Transverse colon (tissue), 4 donors: ENCODE data around the gene LEKR1. TPM values are rescaled to one million over a fixed set of nuclear protein-coding genes. Genes with fewer than 3 reads are reported as not detected.

Experiments
- DNase-seq: peaks from one replicate; pipeline ENCODE4 v3.0.0-alpha.2; 2019
- H3K27ac ChIP-seq, 4 donors: fragments of 200-600 bp; sonication (generic); 2 replicates each; pipeline ENCODE4 v1.5.1; 2016 to 2018; ENCODE audit warnings: inconsistent platforms in 4 of 4
- H3K27me3 ChIP-seq: fragments of 200-600 bp; sonication (generic); 2 replicates; pipeline ENCODE4 v1.5.1; 2017; ENCODE audit warnings: inconsistent platforms
- H3K36me3 ChIP-seq, 4 donors: fragments of 200-600 bp; sonication (generic); 2 replicates each; pipeline ENCODE4 v1.5.1; 2017 to 2019; ENCODE audit warnings: inconsistent platforms in 4 of 4
- H3K4me1 ChIP-seq, 4 donors: fragments of 200-600 bp; sonication (generic); 2 replicates each; pipeline ENCODE4 v1.5.1; 2017 to 2020; ENCODE audit warnings: inconsistent platforms in 4 of 4
- H3K4me3 ChIP-seq, 4 donors: fragments of 200-600 bp; sonication (generic); 1 replicate in 1 of 4; 2 replicates in 3 of 4; pipeline versions ENCODE4 v1.5.1 to v1.6.1; 2017 to 2019; ENCODE audit warnings: inconsistent platforms in 4 of 4
- H3K9me3 ChIP-seq, 2 donors: fragments of 200-600 bp; sonication (generic); 2 replicates each; pipeline ENCODE4 v1.5.1; 2017 to 2019; ENCODE audit warnings: inconsistent platforms in 2 of 2
- EP300 ChIP-seq: sonication (generic); formaldehyde crosslinking; IDR thresholded peaks from one replicate; pipeline ENCODE4 v1.6.1; 2017; ENCODE audit warnings: antibody characterized with exemption, low read depth
- POLR2A ChIP-seq: fragments of 450-650 bp; IDR thresholded peaks from one replicate; pipeline ENCODE4 v1.6.1; 2016; ENCODE audit warnings: antibody characterized with exemption, mild to moderate bottlenecking, moderate library complexity
- POLR2AphosphoS5 ChIP-seq, 3 donors: sonication (generic); formaldehyde crosslinking; IDR thresholded peaks; one replicate each; pipeline ENCODE4 v1.6.1; 2016; ENCODE audit warnings: antibody characterized with exemption in 3 of 3
- WGBS, 2 donors: methylation state at CpG; one replicate each; pipeline ENCODE4 v1.1.5; 2018; ENCODE audit warnings: low coverage in 1 of 2; 5-methylcytosine and 5-hydroxymethylcytosine counted together
- in situ Hi-C, 4 donors: fragments of 200-750 bp; cut with MboI; loops; one replicate each; pipeline versions ENCODE4 v1.15.0 to v1.15.1; 2017; ENCODE audit warnings: low sequenced_read_pairs in 3 of 4, low pct_ligation_motif_present in 1 of 4, low pct_unique_long_range_greater_than_20kb in 1 of 4
- intact Hi-C: fragments of 100-400 bp; cut with DNase I; formaldehyde crosslinking; loops from one replicate; pipeline ENCODE4 v1.15.1; 2023; ENCODE audit warnings: low total_unique reads
- total RNA-seq, 4 donors: library from RNA; depleted of rRNA; stranded (reverse); fragments of >200 nt; gene quantifications; one replicate each; pipeline ENCODE4 v1.1.0, GENCODE V29; 2016
- TF ChIP-seq, protein P1 (sequence below), 5 experiments: fragments of 200-600 bp in 3 of 5; fragments of 450-650 bp in 2 of 5; sonication (generic) in 3 of 5; IDR thresholded peaks; 1 replicate in 2 of 5; 2 replicates in 3 of 5; pipeline ENCODE4 v1.5.1; 2016 to 2017; ENCODE audit warnings: antibody characterized with exemption in 5 of 5, inconsistent platforms in 3 of 5, mild to moderate bottlenecking in 2 of 5, moderate library complexity in 1 of 5

The LEKR1 gene
- total RNA-seq, 4 donors from 2014 or later: 0.40 to 3.3 (median 0.96) TPM; not detected in 1

GRCh38 chr3:156782921-156783320 lies 43.2 kb upstream of the LEKR1 start:
- intact Hi-C loops: no loop called here
- H3K4me3 ChIP-seq: no peak overlapping the region
- no peaks in the 10 kb centered on the region for H3K9me3 ChIP-seq
- H3K4me1 ChIP-seq: no peaks in the 10 kb centered on the region
- in situ Hi-C loops: no loop called here
- TF ChIP-seq, protein P1, sequence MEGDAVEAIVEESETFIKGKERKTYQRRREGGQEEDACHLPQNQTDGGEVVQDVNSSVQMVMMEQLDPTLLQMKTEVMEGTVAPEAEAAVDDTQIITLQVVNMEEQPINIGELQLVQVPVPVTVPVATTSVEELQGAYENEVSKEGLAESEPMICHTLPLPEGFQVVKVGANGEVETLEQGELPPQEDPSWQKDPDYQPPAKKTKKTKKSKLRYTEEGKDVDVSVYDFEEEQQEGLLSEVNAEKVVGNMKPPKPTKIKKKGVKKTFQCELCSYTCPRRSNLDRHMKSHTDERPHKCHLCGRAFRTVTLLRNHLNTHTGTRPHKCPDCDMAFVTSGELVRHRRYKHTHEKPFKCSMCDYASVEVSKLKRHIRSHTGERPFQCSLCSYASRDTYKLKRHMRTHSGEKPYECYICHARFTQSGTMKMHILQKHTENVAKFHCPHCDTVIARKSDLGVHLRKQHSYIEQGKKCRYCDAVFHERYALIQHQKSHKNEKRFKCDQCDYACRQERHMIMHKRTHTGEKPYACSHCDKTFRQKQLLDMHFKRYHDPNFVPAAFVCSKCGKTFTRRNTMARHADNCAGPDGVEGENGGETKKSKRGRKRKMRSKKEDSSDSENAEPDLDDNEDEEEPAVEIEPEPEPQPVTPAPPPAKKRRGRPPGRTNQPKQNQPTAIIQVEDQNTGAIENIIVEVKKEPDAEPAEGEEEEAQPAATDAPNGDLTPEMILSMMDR (IDR thresholded peaks at IDR 0.05): no peak
- no peak for TF ChIP-seq POLR2AphosphoS5 (IDR thresholded peaks at IDR 0.05)
- TF ChIP-seq POLR2A: no peak
- no peak for TF ChIP-seq EP300
- no peaks in the 10 kb centered on the region for H3K27me3 ChIP-seq
- H3K27ac ChIP-seq: no peak overlapping the region
- no peak for DNase-seq
- H3K36me3 ChIP-seq: no peaks in the 10 kb centered on the region

DNA sequence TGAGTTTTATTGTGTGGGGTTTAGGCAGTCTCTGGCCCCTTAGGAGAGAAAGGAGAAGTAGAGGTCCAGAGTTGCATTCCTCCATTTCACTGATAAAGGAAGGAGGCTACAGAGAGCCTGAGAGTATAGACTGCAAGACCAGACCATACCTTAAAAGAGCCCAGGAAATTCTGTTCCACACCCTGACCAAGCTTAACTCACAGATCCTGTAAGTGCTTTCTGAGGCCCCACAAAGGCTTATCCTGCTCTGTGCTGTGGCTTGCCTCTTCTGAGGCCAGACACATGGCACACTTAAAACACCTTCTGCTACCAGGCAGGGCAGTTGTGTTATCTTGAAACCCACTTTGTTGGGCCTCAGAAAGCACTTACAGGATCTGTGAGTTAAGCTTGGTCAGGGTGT lies 39.2 kb upstream of the LEKR1 start:
- no peaks in the 10 kb centered on the region for H3K27me3 ChIP-seq
- no peak for DNase-seq
- TF ChIP-seq POLR2A: no peak
- TF ChIP-seq, protein P1 (IDR thresholded peaks at IDR 0.05): no peak
- no peaks in the 10 kb centered on the region for H3K36me3 ChIP-seq
- intact Hi-C loops: no loop called here
- H3K9me3 ChIP-seq: no peaks in the 10 kb centered on the region
- H3K4me1 ChIP-seq: no peaks in the 10 kb centered on the region
- in situ Hi-C loops: no loop called here
- H3K27ac ChIP-seq: no peak overlapping the region
- H3K4me3 ChIP-seq: no peak overlapping the region

GRCh38 chr3:156787926-156788663 lies 38.1 kb upstream of the LEKR1 start:
- WGBS, 2 donors: 66 to 71% methylated on average over 1 of the region's 1 CpG
- no peaks in the 10 kb centered on the region for H3K27me3 ChIP-seq
- no peaks in the 10 kb centered on the region for H3K4me1 ChIP-seq
- H3K27ac ChIP-seq: no peak overlapping the region
- no peaks in the 10 kb centered on the region for H3K9me3 ChIP-seq
- no peak overlapping the region for H3K4me3 ChIP-seq
- H3K36me3 ChIP-seq: no peaks in the 10 kb centered on the region
- TF ChIP-seq EP300: no peak
- TF ChIP-seq, protein P1 (IDR thresholded peaks at IDR 0.05): no peak
- TF ChIP-seq POLR2AphosphoS5 (IDR thresholded peaks at IDR 0.05): no peak
- no peak for TF ChIP-seq POLR2A
- intact Hi-C loops (no loop called here), in situ Hi-C loops (no loop called here)
- no peak for DNase-seq

DNA sequence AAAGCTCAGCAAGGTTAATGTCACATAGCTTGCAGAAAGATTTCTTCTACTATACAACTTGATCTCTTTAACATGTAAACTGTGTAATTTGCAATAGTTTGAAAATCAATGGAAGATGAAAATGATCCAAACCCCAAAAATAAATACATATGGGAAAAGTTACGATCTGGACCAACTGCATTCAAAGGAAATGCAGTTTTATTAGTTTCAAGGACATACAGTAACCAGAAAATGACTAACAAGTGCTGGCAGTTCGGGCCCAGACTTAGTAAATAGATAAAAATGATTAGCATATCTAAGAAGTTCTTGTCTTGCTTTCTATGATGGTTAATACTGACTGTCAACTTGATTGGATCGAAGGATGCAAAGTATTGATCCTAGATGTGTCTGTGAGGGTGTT lies 37.3 kb upstream of the LEKR1 start:
- 82 to 86% methylated on average over 2 to 3 of the region's 3 CpGs for WGBS, 2 donors
- Histone ChIP-seq H3K27me3 (no peaks in the 10 kb centered on the region), H3K27ac (no peak overlapping the region), H3K9me3 (no peaks in the 10 kb centered on the region), H3K36me3 (no peaks in the 10 kb centered on the region), H3K4me3 (no peak overlapping the region), H3K4me1 (no peaks in the 10 kb centered on the region)
- in situ Hi-C loops (no loop called here), intact Hi-C loops (no loop called here)
- TF ChIP-seq, protein P1 (IDR thresholded peaks at IDR 0.05): no peak
- TF ChIP-seq POLR2A (no peak), EP300 (no peak), POLR2AphosphoS5 (IDR thresholded peaks at IDR 0.05) (no peak)
- DNase-seq: no peak
